CD4-positive, alpha-beta T cell treated with Interleukin-17A for 1 hour (primary cell): ENCODE measurements around the gene PPP2R5B.

ENCODE experiments used
- DNase-seq: peaks from one replicate; pipeline ENCODE4 v3.0.0-alpha.2; 2020

PPP2R5B gene

DNA sequence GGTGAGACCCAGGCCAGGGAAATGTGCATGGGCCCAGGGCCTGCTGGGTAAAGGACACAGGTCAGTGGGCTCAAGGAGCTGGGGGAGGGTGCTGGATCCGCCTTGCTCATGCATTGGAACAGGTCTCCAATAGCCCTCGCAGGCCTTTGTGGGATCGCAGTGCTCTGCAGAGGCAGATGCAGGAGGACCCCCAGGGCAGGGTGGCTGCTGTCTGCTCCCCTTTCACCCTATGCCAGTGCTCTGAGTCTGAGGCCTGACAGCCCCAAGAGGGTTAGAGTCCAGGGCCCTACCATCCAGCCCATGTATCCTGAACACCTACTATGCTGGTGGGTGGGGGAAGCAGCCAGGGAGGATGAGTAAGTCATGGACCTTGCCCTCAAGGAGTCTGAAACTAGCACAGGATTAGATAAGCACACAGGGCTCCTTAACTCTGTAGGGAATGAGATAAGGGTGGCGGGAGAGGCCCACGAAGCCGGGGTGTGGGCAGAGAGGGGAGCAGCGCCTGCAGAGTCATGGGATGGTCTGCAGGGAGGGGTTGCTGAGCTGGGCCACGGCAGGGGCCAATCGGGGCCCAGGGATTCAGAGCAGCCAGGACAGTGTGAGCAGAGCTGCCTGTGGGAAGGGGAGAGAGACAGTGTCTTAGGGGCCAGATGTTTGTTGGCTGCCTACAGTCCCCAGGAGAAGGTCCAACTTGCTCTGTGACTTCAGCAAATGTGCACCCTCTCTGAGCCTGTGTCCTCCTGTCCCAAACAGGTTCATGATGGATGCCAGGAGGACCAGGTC is 35.6 kb upstream of the PPP2R5B start:
- DNase-seq, result no peak

DNA sequence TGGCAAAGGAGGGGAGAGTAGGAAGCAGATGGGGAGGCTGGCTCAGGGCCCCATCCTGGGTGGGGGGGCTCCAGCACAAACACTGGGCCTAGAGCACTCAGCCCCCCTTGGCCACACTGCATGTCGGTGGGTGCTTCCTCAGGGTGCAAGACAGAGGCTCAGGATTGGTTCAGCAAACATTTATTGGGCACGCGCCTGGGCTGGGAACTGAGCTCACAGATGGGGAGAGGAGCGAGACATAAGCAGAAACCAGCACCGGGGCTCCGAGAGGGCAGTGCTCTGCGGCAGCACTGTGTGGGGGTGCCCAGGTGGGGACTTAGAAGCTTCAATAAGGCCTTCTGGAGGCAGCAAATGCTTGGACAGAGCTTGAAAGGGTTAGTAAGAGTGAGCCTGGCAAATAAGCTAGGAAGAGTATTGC is 34.0 kb upstream of the PPP2R5B start:
- no peak for DNase-seq

DNA sequence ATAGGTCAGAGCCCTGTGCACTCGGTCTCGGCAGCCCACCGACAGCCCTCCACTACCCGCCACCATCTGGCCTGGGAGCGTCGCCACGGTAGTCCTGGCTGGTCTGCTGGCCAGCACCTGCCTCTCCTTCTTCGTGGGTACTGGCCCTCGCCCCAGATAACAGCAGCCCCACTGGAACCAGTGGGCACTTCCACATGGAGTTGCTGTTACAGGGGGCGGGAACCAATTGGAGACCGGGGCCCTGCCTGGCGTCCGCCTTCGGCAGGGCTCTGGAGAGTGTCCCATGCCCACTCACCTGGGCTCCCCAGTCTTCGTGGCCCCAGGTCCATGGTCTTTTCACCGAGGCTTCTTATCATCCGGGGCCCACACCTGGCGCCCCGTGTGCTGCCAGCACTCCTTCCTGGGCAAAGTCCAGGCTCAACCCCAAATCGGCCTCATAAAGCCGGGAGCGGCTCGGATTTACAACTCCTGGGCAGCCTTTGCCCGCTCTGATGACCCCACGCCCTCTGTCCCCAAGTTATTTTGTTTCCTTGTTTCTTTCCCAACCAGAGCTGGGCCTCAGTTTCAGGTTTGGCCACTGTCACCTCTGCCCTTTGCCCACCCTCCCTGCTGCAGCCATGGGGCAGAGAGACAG is 33.2 kb upstream of the PPP2R5B start:
- DNase-seq, result no peak

DNA sequence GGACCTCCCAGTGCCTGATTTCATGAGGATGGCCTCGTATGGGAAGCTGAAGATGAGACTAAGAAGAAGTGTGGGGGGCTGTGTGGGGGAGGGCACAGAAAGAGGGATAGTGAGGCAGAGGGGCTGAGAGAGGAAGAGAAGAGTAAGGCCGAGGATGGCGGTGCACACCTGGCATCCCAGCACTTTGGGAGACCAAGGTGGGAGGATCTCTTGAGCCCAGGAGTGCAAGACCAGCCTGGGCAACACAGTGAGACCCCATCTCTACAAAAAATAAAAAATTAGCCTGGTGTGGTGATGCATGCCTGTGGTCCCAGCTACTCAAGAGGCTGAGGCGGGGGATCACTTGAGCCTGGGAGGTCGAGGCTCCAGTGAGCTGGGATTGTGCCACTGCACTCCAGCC is 32.6 kb upstream of the PPP2R5B start:
- DNase-seq, result no peak

DNA sequence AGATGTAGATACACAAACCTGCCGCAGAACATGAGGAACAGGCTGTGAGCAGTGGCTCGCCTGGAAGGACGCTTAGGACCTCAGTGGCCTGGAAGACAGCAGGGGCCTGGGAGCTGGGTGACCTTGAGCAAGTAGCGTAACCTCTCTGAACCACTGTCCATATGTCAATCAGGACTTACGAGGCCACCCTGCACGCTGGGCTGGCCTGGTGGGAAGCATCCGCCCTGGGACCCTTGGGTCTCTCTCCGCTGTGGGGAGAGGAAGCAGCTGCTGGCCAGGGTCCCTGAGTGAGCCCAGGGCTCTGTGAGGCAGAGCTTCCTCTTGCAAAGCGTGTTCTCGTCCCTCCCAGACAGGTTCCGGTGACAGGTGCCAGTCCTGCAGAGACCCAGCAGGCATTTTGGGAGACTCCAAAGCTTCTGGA is 32.1 kb upstream of the PPP2R5B start:
- no peak for DNase-seq

DNA sequence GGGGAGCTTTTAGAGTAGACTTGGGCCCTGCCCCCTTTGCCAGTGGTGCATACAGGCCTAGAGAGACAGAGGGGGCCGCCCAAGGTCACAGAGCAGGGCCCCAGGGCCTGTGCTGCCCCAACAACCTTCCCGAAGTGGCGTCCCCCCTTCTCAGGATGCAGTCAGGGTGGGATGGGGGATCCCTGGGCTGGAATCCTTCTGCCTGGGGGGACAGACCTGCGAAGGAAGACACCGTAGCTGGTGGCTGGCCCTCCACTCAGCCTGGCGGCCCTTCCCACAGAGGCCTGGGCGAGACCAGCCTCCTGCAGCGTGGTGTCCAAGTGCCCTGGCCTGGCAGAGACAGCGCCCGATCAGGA is 31.7 kb upstream of the PPP2R5B start:
- no peak for DNase-seq

- no peak for DNase-seq
Observed at GRCh38 chr11:64893194-64894069, 31.1 kb upstream of the PPP2R5B start.

DNA sequence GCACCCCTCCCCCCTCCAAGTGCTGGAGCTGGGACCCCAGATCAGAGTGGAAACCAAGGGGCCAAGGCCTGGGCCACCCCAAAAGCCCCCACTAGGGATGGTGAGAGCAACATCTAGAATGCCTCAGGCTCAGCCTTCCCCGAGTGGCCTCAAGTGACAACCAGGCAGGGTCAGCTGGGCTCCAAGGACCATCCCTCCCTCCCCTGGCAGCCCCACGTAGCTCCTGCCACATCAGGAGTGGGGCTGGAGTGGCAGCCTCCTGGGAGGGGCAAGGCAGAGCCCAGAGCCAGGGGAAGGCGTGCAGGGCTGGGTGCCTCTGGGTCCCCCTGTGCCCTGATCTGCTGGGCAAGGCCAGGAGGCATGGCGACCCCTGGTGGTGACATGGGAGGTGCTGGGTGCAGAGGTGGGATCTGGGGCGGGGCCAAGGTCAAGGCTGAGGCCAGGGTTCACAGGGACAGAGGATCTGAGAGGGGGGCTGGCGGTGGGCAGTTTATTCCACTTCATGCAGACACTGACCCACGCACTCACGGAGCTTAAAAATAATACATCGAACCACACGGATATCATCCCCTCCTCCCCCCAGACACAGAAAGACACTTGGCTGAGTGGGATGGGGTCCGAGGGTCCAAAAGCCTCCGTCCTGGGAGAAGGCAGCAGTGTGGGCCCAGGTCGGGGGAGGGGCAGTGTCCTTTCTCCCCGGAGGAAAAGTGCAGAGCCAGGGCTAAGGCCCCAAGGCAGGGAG is 30.2 kb upstream of the PPP2R5B start:
- peak; percentile 90 for DNase-seq

DNA sequence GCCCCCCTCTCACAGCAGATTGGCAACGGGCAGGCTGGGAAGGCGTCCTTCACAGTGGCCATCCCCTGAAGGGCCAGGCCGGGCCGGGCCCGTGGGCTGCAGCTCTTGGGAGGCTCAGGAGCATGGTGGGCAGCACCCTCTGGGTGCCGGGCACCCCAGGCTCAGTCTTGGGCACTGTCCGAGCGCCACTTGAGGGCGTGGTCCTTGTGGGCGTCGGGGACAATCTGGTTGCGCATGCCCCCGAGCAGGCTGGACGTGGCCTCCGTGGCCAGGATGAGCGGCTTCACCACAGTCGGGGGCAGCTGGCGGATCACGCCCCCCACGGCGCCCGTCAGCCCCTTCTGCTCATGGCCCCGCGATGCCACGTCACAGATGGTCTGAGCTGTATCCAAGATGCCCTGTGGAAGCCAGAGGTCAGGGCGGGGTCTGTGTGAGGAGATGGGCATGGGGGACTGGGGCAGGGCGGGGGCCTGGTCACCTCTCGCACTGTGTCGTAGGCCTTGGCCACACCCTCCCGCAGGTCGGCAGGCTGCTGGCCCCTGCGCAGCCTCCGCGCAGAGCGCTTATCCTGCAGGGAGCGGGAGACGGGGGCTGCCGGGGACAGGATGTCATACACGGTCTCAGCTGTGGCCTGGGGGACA is 29.6 kb upstream of the PPP2R5B start:
- DNase-seq, result no peak

GRCh38 chr11:64896448-64897022 is 28.0 kb upstream of the PPP2R5B start:
- DNase-seq, result no peak

GRCh38 chr11:64897381-64898075 is 27.0 kb upstream of the PPP2R5B start:
- no peak for DNase-seq

GRCh38 chr11:64898076-64898445 is 26.4 kb upstream of the PPP2R5B start:
- no peak for DNase-seq

- no peak for DNase-seq
Observed at GRCh38 chr11:64898541-64898940, 25.9 kb upstream of the PPP2R5B start.

DNA sequence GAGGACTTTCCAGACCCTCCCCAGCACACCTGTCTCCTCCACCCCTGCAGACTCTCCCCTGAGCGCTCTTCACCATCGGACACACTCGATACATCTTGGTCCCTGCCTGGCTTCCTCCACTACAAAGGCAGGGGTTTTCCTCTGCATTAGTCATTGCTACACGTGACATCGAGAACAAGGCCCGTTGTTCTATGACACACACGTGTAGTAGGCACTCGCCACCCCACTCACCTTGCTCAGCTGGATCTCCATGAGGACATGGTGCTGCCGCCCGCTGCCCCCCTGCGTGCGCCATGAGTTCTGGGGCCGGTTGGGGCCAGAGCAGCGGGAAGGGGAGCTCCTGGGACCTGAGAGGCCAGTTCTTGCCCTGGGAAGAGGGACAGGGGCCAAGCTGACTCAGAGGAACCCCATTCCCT is 24.2 kb upstream of the PPP2R5B start:
- peak; percentile 89 for DNase-seq

DNA sequence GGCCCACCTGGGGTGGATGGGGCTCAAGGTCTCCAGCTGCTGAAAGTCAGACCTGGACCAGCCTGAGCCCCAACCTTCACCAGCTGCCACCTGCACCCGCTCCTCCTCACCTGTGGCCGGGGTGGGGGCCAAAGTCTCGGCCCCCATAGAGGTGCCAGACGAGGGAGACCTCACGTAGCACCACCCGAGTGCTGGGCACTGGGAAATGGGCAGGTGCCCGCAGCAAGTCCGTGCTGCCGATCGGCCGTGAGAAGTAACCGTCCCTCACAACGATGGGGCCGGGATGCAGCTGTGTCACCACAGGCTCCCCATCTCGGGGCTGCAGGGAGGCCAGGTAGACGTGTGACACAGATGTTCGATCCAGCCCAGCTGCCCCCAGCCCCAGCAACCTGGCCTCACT is 23.7 kb upstream of the PPP2R5B start:
- DNase-seq, result no peak

DNA sequence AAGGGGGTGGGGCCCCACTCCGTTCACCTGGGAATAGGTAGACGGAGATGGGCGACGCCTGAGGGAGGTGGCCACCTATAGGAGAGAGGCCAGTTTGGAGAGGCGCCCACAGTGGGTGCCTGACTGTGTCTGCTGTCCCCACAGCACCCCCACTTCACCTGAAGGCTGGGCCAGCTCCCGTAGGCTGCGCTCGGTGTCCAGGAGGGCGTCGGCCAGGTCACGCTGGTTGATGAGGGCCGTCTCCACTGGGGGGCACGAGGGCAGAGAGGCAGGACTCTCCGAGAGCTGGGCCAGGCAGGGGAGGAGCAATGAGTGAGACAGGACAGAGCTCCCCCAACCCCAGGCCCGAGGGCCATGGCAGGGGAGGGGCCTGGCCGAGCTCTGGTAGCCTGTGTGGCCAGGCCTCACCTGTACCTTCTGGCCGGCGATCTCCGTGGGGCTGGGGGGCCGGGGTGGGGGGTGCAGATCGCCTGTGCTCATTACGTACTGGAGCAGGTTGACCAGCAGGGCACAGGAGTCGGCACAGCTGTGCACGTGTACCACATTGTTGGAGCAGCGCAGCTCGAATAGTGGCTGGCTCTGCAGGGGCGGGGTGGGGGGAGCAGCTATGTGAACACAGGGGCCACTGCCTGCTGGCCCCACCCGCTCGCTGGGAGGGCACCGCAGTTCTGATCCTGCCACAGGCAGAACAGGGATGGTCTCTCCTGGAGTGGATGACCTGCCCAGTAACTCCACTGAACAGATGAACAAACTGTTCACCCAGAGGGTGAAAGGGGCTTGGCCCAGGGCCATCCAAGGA is 22.2 kb upstream of the PPP2R5B start:
- no peak for DNase-seq

DNA sequence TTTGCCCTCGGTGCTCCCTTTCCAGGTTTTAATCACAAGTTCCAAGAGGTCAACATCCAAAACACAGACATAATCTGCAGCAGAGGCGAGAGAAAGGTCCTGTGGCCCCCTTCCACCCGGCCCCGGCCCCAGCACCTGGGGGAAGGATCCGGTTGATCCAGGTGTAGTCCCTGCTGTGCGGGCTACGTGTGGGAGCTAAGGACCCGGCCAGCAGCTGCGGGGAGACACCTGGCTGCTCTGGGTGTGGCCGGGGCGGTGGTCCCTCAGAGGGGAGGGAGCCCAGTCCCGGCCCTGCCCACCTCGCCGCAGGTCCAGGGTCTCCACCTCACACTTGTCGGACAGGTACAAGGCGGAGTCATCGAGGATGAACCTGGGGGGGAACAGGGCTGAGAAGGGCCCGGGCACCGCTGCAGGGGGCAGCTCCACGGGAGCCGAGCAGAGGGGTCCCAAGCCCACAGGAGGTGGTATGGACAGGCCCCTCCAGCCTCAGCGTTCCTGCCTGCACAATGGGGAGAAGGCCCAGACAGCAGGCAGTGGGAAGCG is 21.1 kb upstream of the PPP2R5B start:
- DNase-seq, result no peak

DNA sequence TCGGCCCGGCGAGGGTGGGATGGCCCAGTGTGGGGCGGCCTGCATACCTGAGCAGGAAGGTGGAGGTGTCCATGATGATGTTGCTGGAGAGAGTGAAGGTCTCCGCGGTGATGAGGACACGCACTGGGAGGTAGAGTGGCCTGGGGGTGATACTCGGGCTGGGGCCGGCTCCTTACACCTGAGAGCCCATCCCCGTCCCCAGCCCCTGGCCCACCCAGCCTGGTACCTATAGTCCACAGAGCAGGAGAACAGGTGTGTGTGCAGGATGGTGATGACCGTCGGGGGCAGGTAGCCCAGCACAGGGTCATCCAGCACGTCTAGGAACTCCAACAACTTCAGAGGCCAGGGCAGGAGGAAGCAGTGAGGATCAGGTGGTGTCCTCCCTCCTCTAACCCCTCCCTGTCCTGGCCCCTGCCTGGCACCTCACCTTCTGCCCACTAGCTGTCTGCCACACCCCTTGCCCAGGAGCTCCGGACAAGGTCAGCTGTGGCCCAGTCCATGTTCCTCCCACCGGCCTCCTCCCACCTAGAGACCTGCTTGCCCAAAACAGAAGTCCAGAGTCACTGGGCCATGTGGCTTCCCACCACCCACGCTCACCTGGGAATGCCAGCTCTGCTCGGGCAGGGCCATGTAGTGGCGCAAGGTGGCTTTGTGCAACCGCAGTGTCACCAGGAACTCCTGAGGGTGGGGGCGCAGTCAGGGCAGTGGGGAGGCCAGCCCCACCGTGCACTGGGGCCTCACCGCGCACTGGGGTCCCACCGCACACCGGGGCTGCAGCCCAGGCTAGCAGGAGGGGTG is 18.8 kb upstream of the PPP2R5B start:
- no peak for DNase-seq

DNA sequence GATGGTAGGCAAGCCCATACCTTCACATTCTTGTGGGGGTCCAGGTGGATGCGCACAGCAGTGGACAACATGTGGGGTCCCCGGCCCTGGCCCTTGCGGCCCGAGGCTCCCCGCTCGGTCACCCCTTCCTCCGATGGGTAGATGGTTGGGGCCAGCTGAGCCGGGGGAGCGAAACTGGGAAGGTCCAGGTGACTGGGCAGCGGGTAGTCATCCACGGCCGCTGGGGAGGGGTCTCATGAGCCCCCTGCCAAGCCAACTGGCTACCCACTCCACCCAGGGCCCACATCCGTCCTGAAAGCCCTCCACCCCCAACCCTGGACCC is 18.2 kb upstream of the PPP2R5B start:
- DNase-seq, result no peak

- no peak for DNase-seq
Observed at GRCh38 chr11:64908766-64909165, 15.7 kb upstream of the PPP2R5B start.
